Measurements from ENCODE around the gene UAP1.

Gene UAP1

DNA sequence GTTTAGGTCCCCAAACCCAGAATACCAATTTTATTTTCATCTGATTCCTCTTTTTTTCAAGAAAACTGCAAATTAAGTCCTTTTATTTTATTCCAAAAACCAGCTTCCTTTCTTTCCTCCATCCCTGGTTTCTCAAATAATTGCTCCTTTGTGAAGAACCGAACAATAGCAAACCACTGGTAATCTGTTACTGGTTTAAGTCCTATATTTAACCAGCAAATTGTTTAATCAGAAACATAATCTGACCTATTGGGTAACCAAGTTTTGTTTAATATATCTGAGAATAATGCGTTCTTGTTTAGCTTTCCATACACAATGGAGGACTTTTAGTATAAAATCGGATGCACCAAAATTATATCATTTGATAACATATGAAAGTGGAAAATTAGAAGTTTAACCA, 57.6 kb downstream of the UAP1 start:
- DNase-seq, result no peak

DNA sequence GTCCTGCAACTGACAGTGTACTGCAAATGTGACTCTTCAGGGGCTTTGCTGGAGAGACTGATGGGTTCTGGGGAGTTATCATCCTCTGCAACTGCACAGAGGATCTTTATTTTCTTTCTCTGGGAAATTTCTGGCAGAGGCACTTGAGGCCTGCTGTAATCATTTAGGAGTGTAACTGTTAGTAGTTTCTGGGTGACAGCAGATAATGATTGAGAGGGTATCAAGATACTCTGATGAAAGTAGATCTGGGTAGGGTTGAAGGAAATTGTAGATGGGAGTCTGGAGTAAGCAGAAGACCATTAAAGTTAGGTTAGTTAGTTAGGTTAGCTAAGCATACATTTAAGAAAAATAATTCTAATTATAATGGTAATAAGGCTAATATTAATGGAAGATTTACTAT, 59.7 kb downstream of the UAP1 start:
- no peak for DNase-seq

DNA sequence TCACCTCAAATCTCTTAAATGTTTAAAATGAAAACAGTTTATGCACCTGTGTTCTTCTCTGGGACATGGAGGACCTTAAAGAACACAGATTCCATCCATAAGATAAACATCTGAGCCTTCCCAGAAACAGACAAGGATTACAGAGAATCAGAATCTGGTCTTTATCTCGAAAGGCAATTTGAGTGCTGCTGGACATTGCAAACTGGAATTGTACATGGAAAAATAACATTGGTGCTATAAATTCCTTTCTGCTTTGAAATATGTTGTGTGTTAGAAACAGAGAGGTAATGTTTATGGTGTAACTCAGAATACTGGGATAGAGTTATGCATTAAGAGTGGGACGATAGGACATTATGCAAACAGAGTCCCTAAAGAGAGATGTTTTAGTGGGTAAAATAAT, 64.2 kb downstream of the UAP1 start:
- DNase-seq, result no peak

DNA sequence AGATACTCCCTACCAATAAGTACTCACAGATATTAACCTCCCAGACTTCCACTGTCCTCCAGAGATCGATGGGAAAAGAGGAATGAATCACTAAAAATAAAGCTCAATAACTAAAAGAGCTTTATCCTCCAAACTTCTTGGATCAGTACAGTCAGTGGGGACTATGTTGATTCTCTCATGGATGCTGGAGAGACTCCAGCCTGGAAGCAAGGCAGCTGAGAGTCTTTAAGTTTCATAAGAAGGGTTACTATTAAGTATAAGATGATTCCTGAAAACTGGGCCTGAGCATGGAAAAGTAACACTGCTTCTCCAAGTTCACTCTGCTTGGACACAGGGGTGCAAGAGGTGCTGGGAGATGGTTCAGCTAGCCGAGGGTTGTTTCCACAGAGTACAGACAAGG, 64.6 kb downstream of the UAP1 start:
- DNase-seq, result no peak

DNA sequence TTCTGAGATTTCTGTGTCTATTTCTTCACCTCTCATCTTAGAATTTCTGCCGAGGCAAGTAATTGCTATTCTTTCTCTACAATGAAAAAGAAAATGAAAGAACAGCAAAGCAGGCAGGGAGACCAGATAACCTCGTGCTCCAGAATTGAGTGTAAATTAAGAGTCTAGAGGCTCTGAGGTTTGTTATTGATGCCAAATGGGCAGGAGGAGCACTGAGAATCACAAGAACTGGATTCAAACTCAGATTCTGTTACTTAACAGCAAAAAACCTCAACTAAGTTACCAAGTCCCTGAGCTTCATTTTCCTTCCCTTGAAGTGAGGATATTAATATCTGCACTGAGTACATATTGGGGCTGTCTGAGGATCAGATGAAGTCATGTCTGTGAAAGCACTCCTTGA, 65.2 kb downstream of the UAP1 start:
- DNase-seq, result no peak

DNA sequence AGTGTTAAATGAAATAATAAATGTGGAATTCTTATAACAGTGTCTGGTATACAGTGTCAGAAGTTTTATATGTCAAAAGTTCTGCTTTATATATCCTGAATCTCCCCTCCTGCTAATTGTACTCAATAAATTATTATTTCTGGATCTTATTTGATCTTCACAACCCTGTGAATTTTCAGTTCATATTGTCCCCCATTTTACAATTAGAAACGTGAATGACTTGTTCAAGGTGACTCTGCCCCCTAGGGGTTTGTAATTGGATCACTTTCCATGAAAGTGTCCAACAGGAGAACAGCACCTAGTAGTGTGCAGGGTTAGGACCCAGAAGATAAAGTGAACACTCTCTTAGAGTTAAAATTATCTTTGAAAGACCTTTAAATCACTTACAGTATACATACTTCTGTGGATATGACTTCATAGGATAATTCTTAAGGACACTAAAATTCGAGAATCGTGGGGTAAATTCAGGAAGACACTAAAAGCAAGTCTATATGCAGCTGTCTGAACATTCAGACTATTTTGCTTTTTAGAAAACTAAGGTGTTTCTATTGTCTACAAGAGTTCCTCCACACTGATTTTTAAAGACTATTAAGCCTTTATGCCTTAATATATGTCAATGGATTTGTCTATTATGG, 66.3 kb downstream of the UAP1 start:
- no peak for DNase-seq

DNA sequence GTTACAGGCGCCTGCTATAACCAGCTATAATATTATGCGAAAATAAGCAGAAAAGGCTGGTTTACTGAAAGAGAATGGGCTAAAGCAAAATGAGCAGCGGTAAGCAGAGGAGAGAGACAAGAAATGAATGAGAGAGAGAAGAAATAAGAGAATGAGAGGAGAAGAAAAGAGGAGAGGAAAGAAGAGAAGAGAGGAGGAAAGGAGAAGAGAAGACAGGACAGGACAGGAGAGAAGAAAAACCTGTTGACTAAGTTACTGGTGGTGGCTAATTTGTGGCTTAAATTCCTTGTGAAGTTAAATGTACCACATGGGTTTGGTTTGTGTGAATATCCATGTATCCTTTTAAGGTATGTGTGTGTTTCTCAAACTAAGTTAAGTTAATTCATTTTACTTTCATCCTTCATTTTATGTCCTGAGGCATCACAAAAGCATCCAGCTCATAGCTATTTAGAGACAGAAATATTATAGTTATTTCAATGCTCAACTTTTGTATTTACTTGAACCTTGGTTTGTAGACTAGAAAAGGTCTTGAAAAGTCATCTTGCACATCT, 67.6 kb downstream of the UAP1 start:
- DNase-seq, result no peak

DNA sequence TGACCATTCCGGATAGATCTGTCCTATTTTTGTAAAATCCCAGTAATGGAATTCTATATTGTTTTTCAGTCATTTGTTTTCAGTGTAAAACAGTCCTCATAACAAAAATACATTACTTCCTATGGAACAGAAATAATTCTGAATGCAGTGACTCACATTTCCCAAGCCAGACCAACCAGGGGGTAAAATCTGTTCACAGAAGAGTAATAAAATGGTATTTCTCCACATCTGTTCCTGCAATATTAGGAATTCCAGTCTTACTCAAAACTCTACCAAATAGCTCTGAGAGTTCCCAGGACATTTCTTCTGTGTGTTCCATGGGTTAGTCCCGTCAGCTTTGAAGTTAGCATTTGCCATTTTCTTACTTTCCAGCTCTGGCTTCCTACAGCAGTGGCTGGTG, 68.1 kb downstream of the UAP1 start:
- DNase-seq, result no peak

DNA sequence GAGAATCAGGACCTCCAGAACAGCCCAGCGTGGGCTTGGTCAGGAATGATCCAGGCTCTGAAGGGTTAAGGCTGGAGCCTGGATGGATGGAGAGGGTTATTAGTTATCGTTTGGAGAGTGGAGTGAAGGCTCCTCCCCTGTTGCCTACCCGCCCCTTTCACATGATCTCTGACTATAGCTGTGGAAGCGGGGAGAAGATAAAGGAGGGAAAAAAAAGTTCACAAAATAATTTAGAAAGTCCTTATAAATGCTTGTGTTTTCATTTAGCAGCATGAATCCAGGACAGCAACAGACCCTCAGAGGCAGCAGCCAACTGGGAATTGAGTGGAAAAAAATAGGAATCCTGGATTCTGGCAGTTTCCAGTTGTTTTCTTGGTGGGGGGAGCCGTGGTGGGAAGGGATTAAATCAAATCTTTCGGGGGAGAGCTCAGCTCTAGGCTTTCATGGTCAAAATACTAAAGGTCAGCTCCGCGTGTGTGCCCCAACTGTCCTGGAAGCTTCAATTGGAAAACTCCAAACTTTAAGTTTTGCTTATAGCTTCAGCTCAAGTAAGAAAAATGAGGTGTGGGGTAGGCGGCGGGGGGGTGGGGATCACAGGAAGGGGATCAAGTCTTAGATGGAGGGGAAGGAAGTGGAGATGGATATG, 70.1 kb downstream of the UAP1 start:
- DNase-seq, result no peak

DNA sequence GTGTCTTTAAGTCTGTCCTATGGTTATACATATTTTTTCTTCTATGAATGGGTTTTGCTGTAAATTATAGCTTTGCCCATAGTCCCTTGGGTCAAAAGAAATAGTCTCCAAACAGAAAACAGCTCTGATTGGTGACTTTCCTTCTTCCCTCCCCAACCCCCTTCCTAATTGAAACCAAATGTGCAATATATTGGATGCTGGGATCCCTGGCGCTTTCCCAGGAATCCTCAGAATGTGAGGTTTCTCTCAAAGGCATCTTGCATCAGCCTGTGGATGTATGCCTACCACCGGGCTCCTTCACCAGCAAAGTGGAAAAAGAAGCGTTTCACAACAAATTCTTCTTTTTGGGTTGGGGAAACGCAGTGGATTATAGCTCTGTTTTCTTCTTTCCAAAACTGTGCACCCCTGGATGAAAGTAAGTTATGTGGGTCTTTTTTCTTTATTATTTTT, 70.7 kb downstream of the UAP1 start, which contains the start of gene DDR2:
Gene DDR2, plus strand, starts transcription at position 248 of the 450 bp plus-strand sequence. CDS start 86,600 bp downstream, outside the sequence.
- DNase-seq, result no peak

DNA sequence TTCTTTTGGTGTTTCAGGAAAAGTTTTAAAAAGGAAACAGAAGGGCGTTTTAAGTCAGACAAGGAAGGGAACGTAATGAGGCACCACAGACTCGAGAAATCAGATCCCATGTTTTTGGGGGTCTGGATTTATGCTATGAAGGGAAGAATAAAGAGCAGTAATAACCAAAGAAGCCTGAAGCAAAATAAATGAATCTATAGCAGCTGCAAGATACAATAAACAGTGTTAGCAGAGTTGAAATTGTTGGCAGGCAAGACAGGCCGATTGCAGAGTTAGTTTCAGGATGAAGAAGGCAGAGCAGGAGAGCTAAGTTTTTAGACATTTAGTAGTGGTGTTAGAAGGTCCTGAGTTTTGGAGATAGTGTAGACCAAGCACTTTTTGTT, 71.2 kb downstream of the UAP1 start:
- no peak for DNase-seq

DNA sequence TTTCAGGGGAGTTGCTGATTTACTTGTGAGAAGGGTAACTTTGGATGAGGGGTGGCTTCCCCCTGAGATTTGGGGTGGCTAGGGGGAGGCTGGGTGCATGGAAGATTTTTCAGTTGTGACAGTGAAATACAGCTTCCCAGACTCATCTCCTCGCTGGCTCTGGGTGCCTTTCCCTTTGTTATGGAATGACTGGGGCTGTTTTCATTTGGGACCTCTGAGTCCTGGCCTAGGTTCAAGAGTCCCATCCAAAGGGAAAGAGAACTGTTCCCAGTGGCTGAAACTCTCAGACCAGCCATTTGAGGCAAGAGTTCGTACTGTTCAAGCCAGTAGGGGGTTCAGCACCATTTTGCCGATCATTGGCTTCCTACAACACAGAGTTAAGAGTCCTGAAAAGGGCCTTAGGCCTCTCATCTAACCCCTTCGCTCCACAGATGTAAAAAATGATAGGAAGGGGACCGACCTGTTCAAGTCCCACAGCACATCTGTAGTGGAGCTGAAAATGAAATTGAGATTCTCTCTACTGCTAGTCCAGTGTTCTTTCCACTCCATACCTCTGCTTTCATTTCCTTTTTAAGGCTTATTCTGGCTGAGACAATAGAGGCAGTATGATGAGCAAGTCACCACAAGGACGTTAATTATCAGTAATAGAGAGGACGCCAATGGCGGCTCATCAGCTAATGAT, 71.7 kb downstream of the UAP1 start:
- DNase-seq, result no peak

DNA sequence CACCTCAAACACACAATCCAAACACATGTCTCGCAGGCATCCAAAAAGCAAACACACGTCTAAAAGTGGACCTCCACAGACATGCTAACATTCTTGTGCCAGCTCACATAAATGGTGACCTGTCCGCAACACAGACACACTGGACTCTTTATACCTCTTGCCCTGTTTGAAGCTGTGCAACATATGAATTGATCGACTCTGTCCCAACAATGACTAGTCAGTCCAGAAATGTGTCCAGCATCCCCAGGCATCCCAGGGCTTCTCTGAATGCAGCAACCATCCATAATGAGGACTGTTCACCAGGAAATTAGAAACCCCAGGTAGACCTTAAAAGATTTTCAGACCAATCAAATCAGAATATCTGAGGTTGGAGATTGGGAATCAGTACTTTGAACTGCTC, 73.9 kb downstream of the UAP1 start:
- DNase-seq, result no peak

DNA sequence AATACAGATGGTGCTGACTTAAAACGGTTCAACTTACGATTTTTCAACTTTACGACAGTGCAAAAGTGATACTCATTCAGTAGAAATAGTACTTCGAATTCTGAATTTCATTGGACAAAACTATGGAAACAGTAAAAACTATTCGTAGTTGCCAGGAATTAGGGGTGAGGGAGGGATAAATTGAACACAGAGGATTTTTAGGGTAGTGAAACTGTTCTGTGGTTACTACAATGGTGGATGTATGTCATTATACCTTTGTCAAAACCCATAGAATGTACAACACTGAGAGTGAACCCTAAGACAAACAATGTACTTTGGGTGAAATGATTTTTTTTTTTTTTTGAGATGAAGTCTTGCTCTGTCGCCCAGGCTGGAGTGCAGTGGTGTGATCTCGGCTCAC, 78.2 kb downstream of the UAP1 start:
- DNase-seq, result no peak

DNA sequence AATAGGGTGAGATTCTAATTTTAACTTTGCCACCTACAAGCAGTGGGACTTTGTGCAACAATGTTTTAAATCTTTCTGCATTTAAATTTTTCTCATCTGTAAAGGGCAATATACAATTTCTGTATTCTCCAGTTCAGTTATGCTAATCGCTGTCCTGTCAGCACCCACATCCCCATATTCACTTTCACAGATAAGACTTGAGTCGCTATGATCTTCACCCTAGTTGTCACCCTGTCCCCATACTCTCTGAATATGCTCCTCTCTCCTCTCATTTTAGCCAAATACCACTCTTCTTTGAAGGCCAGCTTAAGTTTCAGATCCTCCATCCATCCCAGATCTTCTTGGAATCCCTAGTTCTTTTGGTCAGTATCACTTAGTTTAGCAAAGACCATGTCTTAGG, 79.6 kb downstream of the UAP1 start:
- no peak for DNase-seq

DNA sequence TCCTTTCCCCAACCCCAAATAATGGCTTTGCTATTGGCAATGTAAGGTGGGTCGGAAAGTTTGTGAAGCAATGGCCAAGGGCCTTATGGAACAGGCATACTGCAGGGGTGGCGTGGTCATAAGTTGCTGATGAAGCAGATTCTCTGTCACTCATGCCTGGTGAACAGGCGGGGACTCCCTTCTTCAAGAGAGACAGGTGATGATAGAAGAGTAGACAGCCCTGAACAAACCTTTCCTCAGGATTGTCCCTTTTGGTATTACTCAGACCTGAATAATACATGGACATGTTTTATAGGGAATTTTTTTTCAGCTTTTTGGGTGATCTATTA, 83.4 kb downstream of the UAP1 start:
- no peak for DNase-seq

DNA sequence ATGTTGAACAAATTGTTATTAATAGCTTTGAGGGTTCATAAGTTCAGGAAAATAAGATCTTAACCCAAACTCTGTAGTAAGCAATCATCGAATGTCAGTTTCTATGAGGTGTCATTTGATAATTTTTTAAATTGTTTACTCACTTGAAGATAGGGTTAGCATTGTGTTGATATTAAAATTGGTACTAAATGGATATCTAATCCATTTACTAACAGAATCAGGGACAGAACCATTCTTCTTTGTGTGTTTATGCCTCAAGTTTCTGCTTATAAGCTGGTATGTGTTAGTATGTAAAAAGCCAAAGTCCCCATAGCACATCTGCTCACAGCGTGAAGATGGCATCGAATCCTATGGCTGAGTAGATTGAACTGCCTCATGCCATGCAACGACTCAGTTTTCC, 84.1 kb downstream of the UAP1 start:
- no peak for DNase-seq

DNA sequence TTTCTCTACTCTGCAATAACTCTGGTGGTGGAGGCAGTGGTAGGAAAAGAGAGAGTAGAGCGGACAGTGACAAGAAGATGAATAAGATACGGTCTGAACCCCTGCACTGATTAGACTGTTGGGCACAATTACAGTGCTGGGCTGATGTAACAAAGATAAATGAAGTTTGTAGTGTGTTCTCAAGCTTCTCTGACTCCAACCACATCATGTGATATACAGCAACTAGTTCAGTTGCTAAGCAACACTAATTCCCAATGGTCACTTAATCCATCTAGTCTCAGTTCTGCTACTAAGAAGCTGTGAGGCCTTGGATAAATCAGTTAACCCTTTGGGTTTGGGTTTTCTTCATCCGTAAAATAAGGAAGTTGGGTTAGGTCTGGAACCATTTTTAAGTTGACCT, 88.1 kb downstream of the UAP1 start:
- no peak for DNase-seq
